Measurements from ENCODE around the gene TMPRSS4.

DNA sequence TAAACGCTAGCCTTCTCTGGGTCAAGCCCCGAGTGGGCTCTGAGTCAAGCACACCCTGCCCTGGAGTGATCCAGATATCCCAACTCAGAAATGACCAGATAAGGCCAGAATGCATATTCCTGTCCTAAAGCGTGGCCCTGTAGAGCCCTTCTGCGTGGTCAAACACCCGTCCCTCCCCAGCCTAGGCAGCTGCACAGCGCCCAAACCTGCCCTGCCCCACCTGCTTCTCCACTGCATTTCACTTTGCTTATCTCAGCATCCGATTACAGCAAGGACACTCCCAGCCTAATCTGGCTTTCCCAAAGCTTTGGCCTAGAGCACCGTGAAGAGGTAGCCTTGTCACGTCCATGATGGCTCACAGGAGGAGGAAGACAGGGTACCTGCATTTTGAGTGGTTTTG is 11.9 kb upstream of the TMPRSS4 start:
- no peak for TF ChIP-seq EZH2phosphoT487 (IDR thresholded peaks at IDR 0.05; ENCODE audit: insufficient read depth, low read depth)
- no peak for TF ChIP-seq EZH2 (IDR thresholded peaks at IDR 0.05; ENCODE audit: insufficient read depth, poor library complexity, severe bottlenecking)
